Measurements from ENCODE around the gene ME2. TPM values are rescaled to one million over a fixed set of nuclear protein-coding genes. Genes with fewer than 3 reads are reported as not detected.
"Not testable (repeated sequence)": the region's sequence is repeated elsewhere in the genome, so short reads cannot be mapped to it uniquely, and the experiment has no call there.

Gene ME2
- total RNA-seq, 1 experiment from 2014 or later, result 39.0 TPM

DNA sequence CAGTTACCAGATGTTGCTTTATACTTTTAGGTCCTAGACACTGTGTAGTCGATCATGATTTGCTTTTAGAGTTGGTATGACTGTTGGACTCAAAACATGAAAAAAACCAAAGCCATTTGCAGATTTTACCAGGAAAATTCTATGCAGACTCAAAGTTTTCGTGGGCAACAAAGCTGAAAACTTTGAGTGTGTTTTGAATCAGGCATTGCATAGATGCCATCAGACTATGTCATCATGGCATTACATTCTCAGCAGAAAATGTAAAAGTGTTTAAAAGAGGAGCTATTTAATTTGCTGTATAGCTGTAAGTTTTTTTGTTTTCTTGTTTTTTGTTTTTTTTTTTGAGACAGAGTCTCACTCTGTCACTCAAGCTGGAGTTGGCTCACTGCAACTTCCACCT lies 45.5 kb downstream of the ME2 start:
- no peak for DNase-seq (ENCODE audit: low read depth)

DNA sequence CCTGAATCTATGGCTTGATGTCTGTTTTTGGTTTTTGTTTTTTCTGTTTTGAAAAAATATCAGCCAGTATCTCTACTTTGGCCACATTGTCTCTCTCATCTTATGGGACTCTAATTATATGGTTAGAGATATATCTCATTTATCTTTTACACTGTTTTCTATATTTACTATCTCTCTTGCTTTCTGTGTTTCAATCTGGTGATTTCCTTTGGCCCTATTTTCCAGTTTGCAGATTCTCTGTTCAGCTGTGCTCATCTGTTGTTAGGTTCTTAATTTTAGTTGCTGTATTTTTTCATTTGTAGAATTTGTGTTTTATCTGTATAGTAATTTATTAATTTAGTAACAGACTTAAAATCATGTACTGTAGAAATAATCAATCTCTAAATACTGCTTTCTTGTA lies 47.6 kb downstream of the ME2 start:
- no peak for DNase-seq (ENCODE audit: low read depth)

DNA sequence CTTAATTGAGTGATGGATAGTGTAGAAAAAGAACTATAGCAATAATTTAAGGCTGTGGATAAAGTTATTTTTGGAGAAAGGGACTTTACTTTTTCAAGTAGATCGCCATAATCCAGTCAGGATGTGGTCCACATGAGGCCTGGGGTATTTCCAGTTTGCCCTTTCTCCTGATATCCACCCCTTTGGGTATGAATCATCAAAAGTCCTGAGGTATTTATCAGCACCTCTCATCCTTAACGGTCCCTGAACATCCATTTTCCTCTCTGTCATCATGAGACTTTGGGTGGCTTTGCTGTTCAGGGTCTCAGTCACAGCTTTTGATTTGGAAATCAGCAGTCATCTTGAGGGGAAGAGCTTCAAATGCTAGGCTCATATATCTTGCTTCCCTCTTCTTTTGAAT lies 49.6 kb downstream of the ME2 start:
- no peak for DNase-seq (ENCODE audit: low read depth)

DNA sequence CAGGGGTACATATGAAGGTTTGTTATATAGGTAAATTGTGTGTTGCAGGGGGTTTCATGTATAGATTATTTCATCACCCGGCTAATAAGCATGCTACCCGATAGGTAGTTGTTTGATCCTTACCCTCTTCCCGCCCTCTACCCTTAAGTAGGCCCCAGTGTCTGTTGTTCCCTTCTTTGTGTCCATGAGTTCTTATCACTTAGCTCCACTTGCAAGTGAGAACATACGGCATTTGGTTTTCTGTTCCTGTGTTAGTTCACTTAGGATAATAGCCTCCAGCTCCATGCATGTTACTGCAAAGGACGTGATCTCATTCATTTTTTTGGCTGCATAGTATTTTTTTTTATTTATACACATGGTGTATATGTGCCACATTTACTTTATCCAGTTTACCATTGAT lies 54.8 kb downstream of the ME2 start:
- no peak for DNase-seq (ENCODE audit: low read depth)

DNA sequence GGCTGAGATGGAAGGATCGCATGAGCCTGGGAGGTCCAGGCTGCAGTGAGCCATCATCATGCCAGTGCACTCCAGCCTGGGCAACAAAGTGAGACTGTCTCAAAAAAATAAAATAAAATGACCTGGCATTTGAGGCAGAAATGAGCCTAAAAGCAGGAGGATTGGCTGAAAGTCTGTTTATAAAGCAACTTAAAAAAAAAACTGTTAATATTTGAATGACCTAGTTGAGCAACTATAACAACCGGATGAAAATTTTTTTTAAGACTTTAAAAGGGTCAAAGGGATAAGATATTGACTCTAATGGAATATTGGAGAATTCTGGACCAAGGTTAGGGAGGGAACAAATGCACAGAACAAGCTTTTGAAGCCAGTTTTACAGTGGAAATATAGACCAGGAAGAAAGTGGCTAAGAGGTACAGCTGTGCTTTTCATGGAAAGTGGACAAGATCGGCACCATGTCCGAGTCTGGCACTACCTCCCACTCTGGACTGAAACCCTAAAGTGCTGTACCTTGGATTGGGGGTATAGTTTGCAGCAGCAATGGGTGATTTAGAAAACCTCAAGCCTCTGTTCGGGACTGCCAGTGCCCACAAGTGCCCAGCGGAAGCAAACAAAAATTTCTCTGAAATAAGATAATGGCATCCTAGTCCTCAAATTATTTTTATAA lies 55.8 kb downstream of the ME2 start:
- DNase-seq (ENCODE audit: low read depth), result no peak

DNA sequence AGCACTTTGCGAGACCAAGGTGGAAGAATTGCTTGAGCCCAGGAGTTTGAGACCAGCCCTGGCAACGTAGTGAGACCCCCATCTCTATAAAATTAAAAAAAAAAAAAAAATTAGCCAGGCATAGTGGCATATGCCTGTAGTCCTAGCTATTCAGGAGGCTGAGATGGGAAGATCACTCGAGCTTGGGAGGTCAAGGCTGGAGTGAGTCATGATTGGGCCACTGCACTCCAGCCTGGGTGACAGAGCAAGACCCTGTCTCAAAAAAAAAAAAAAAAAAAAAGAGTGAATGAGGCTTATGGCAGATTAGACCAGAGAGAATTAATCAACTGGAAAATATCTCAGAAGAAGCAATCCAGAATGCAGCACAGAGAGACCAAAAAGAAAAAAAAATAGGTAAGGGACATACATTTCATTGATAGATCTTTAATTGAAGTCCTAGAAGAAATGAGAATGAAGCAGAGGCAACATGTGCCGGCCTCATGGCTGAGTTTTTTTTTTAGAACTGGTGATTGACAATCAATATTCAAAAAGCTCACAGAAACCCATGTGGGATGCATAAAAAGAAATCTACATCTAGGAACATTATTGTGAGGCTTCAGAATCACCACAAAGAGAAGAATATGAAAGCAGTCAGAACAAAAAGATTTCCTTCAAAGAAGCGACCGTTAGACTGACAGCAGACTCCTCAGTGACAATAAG lies 56.7 kb downstream of the ME2 start:
- no peak for DNase-seq (ENCODE audit: low read depth)

DNA sequence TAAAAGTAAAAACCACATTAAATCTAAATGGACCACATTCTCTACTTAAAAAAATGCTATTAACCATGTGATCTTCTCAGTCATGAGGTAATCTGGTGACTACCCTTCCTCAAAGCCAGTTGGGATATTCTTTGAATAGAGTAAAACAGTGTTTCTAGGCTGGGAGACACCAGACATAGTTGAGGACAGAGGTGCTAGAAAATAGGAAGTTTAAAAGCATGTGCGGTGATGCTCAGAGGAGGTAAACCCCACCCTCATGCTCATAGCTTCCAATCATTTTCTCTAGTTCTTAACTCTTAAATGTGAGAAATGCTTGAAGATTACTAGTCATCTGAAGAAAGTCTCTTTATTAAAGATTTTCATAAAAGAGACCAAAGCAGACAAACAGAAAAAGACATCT lies 58.3 kb downstream of the ME2 start:
- DNase-seq (ENCODE audit: low read depth), result no peak

DNA sequence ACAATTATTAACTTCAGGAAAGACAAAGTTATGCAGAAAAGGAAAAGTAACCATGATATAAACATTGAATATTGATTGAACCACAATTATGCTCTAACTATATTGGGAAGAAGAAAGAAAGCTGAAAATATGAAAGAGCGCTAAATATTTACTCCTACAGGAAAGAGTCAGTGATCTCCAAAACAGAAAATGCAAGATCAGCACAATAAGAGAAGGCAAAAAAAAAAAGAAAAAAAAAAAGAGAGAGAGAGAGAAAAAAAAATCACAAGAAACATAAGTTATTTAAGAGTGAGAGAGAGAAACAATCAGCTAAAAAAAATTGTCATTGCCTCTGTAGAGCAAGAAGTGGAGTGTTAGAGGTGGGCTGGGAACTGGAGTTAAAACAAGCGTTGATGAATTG lies 60.0 kb downstream of the ME2 start:
- DNase-seq (ENCODE audit: low read depth), result no peak

DNA sequence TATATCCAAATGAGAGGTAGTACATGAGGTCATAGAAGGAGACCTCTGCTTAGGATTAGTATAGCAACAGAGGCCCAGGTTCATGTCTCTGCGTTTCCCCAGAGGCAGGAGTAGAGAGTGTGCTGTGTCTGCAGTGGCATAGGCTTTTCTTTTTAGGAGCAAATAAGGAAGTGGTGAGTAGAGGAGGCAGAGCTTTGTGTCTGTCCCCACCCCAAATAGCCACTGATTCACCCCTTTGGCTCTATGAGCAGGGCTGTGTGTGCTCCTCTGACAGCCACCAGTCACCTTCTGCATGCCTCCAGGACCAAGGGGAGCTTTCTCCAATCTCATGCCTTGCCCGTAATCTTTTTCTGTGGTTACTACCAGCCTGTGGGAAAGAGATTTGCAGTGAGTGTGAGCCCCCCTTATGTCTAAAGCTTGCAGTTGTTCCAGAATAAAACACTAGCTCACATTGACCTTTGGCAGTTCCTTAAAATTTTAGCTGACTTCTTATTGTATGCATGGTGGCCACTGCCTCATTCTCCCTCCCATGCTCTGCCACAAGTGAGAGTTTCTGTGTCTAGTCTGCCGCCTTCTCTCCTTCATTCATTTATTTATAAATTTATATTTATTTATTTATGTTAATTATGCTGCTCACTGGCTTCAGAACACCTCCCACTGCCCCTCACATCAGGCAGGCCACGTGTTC lies 65.5 kb downstream of the ME2 start:
- peak; percentile 9 for DNase-seq (ENCODE audit: low read depth)

DNA sequence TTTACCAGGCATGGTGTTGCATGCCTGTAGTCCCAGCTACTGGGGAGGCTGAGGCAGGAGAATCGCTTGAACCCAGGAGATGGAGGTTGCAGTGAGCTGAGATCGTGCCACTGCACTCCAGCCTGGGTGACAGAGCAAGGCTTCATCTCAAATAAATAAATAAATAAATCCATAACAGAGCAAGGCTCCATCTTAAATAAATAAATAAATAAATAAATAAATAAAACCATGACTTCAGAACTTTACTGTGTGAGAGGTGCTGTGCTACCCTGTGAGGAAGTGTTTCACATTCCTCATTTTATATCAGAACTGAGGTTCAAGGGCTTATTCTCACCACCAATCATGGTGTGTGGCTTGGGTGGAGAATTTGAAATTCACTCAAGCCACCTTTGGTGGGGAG lies 67.0 kb downstream of the ME2 start:
- not testable (repeated sequence) for DNase-seq (ENCODE audit: low read depth)

DNA sequence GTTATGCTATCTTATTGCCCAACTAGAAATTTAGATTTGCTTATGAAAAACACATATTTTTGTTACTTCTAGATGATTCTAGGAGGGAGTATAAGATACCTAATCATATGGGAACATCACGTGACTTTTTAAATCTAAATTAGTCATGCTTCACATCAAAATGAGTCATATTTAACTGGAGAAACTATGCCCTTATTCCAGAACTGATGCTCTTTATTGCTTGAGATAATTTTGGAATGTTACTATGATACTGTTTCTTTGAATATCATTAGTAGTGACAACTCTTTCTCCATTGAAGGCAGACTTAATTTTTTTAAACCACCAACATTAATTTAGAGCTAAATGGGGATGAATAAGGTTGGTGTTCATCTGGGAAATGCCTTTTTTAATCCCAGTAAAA lies 69.0 kb downstream of the ME2 start:
- peak; percentile 52 for DNase-seq (ENCODE audit: low read depth)

DNA sequence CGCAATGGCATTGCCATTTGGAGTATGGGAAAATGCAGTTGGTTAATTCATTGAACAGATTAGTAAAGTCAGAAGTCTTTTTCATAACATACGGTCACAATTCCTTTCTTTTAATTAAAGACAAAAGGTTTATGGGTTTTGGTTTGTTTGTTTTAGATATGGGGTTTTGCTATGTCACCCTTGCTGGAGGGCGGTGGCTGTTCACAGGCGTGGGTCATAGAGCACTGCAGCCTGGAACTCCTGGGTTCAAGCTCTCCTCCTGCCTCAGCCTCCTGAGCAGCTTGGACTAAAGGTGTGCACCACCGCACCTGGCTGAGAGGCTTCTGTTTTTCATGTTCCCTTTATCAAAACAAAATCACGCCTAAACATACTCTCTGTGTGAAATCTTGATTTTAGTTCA lies 70.3 kb downstream of the ME2 start:
- DNase-seq (ENCODE audit: low read depth), result no peak

DNA sequence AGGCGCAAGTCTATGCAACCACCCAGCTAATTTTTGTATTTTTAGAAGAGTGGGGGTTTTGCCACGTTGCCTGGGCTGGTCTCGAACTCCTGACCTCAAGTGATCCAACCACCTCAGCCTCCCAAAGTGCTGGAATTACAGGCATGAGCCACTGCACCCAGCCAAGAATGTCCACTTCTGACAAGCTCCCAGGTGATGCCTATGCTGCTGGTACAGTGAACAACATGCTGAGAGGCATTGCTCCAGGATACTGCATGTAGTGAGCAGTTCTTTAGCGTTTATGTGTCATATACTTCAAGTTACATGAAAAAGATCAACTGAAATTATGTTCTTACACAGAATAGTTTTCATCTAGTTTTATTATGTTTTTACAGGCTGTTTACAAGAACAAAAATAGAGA lies 71.7 kb downstream of the ME2 start:
- no peak for DNase-seq (ENCODE audit: low read depth)

DNA sequence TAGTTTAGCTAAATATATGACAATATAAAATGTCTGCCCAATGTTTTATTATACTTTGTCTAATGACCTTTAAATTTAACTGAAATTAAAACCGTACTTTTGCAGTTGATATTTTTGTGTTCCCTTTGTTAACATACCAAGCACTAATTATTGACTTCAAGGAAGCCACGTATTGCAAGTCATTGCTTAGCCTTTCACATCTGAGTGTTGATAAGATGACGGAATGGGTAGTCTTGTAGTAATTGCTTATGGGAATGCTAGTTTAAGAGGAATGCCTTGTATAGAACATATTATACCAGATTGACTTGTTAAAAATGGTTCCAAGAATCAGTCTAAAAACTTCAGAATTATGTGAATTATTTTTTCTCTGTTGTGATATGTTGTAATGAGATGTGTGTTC lies 74.9 kb downstream of the ME2 start:
- DNase-seq (ENCODE audit: low read depth), result no peak

DNA sequence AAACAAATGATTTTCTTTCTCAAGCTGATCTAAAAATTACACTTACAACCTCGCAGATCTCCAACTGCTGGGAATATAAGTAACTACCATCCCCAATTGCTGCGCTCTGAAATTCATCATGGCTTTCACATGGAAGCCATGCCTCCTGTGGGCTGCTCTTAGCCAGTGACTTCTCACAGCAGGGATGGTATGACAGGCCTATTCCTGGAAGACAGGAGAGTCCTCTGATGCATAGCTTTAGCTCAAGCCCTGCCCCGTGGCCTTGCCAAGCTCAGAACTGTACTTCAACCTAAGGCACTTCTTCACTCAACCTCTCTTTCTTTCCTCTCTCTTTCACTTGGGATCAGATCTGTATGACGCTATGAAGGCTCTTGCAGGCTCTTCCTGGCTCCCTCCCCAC lies 76.3 kb downstream of the ME2 start:
- DNase-seq (ENCODE audit: low read depth), result no peak

DNA sequence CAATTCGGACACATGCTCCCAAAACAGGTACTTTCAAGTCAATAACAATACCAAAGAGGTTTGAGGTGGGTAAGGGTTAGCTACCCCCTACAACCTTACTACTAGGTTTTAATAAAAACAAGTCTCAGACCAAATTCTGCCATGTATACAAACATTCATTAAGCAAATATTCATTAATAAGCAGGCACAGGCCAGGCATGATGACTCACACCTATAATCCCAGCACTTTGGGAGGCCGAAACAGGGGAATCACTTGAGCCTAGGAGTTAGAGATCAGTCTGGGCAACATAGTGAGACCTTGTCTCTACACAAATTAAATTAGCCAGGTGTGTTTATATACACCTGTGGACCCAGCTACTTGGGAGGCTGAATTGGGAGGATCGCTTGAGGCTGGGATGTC lies 77.2 kb downstream of the ME2 start:
- DNase-seq (ENCODE audit: low read depth), result no peak

DNA sequence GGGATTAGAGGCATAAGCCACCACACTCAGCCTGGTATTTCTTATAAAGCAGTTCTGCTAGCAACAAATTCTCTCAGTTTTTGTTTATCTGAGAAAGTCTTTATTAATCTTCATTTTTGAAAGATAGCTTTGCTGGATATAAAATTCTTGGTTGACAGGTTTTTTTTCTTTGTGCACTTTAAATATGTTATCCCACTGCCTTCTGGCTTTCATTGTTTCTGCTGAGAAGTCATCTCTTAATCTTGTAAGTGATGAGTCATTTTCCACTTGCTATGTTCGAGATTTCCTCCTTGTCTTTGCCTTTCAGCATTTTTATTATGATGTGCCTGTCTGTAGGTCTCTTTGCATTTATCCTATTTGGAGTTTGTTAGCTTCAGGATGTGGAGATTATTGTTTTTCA lies 83.1 kb downstream of the ME2 start:
- DNase-seq (ENCODE audit: low read depth), result peak; percentile 6

DNA sequence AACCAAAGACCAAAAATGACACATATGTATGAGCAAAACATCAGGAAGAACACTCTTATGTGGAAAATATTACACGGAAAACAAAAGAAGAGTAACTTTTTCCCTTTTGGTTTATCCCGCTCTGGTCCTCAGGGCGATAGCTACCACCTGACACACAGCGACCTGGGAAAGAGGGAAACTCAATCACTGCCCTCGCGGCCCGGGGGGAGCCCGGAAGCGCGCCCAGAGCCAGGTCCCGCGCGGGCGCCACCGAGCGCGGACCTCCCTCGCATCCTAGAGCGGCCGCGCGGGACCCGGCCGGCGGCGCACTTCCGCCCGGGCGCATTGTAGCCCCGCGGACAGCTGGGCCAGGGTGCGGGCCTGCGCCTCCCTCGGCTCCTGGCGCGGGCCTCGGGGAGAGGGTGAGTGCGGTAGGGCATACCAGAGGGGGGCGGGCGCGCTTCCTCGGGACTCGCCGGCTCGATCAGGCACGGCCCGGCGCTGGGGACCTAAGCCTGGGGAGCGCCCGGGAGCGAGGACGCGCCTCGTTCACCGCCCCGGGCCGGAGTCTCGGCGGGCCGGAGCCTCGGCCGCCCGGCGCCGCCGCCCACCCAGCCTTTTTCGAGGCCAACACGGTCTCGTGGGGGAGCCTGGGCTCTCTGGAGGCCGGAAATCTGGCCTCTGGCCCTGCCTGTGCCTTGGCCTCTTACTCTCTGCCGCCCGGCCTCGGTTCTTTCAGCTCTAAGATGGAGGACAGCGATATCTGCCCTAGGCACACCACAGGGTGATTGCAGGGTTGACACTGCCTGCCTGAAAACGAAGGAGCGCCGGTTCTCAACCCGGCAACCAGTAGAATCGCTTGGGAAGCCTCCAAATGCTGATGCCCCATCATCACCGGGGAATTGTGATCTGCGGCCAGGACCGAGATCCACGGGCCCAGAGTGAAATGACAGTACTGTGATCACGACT lies 89.1 kb downstream of the ME2 start, which contains the start of gene ELAC1:
Gene ELAC1, plus strand, starts transcription at position 327 of the 948 bp plus-strand sequence. CDS start 6,365 bp downstream, outside the sequence.
- DNase-seq (ENCODE audit: low read depth), result peak; percentile 79

DNA sequence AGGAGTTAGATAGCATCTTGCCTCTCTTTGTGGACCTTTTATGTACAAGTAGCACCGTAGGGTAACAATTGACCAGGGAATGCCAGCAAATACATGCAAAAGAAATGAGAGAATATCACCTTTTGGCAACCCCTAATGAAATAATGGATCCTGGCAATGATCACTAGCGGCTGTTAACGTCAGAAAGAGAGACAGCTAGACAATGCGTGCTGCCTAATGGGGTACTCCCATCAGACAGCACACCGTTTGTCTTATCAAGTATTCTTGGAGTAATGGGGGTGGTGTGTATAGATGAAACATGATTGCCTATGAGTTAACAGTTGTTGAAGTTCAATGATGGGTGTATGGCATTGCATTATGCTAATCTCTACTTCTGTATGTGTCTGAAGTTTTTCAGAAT lies 90.5 kb downstream of the ME2 start:
- no peak for DNase-seq (ENCODE audit: low read depth)

DNA sequence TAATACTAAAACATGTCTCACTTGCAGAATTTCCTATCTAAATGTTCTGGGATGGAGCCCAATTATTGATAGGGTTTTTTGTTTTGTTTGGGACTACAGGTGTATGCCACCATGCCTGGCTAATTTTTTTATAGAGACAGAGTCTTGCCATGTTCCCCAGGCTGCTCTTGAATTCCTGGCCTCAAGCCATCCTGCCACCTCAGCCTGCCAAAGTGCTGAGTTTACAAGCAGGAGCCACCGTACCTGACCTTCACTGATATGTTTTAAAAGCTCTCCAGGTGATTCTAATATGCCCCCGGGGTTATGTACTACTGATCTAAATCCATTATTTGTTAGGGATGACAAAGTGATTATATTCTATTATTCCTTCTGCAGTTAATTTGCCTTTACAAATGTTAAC lies 91.1 kb downstream of the ME2 start:
- no peak for DNase-seq (ENCODE audit: low read depth)

DNA sequence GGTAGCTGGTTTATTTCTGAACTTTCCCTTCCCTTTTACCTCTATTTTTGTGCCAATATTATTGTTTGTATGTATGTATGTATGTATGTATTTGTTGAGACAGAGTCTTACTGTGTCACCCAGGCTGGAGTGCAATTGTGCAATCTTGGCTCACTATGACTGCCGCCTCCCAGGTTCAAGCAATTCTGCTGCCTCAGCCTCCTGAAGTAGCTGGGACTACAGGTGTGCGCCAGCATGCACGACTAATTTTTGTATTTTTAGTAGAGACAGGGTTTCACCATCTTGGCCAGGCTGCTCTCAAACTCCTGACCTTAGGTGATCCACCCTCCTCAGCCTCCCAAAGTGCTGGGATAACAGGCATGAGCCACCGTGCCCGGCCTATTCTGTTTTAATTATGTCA lies 93.5 kb downstream of the ME2 start:
- not testable (repeated sequence) for DNase-seq (ENCODE audit: low read depth)
